ENCODE data around the gene ZBTB16. TPM values are rescaled to one million over a fixed set of nuclear protein-coding genes. Genes with fewer than 3 reads are reported as not detected.

The ZBTB16 gene, protein sequence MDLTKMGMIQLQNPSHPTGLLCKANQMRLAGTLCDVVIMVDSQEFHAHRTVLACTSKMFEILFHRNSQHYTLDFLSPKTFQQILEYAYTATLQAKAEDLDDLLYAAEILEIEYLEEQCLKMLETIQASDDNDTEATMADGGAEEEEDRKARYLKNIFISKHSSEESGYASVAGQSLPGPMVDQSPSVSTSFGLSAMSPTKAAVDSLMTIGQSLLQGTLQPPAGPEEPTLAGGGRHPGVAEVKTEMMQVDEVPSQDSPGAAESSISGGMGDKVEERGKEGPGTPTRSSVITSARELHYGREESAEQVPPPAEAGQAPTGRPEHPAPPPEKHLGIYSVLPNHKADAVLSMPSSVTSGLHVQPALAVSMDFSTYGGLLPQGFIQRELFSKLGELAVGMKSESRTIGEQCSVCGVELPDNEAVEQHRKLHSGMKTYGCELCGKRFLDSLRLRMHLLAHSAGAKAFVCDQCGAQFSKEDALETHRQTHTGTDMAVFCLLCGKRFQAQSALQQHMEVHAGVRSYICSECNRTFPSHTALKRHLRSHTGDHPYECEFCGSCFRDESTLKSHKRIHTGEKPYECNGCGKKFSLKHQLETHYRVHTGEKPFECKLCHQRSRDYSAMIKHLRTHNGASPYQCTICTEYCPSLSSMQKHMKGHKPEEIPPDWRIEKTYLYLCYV
- polyA plus RNA-seq (ENCODE audit: insufficient read length) = 5.5 TPM

DNA sequence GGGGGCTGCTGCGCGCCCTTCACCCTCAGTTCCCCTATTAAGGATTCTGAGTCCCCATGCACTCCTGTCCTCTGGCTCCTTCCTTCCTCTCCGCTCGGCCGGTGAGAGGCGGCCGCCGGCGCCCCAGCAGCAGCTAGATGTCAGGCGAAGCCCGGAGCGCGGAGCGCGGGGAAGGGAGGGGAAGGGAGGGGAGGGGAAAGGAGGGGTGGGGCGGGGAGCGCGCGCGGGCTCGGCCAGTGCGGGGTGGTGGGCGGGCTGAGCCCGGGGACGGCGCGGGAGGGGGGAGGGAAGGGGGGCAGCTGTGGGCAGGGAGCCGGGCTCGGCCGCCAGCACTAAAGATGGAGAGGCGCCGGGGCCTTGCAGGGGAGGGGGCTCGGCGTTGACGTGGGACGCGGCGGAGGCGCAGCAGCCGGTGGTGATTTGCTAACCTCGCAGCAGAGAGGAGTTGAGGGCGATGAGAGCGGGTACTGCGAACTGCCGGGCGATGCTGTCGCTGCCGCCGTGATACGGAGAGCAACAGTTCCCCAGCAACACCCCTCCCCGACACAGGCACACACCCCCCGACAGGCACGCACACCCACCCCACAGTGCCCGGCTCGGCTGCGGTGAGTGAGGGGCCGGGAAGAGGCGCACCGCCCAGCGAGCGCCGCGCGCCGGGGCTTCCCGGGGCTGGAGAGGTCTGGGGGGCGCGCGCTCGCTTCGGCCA, at the start of gene ZBTB16:
Gene ZBTB16, plus strand, starts transcription at position 434 of the 706 bp plus-strand sequence. CDS start 3,590 bp downstream, outside the sequence.
- peak; percentile 86 for DNase-seq

DNA sequence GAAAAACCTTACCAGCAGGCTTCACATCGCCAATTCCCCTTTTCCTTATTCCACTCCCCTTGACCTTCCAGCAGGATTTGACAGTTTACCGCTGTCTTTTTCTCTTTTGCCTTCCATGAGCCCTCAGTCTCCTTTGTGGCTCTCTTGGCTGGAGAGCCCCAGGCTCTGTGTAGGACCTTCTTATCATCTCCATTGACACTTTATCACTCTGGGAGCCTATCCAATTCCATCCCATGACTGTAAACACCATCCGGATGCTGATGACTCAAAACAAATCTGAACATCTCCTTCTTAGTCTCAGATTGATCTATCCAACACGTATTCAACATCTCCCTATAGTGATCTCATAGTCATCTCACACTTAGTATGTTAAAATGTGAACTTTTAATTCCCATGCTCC, 48.6 kb upstream of the ZBTB16 start:
- no peak for DNase-seq

DNA sequence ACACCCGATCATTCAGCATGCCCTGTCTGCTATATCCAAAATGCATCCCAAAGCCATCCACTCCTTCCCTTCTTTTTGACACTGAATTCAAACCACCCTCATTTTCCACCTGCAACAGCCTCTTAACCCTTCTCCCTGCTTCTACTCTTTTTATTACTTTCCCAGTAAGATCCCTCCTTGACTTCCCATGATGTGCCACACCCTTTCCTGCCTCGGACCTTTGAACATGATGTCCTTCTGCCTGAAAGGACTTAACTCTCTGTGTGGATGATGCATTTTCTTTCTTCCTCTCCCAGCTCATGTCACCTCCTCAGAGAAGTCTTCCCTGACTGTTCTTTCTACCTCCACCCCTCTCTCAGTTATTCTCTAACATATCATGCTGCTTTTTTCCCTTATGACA, 48.1 kb upstream of the ZBTB16 start:
- no peak for DNase-seq

DNA sequence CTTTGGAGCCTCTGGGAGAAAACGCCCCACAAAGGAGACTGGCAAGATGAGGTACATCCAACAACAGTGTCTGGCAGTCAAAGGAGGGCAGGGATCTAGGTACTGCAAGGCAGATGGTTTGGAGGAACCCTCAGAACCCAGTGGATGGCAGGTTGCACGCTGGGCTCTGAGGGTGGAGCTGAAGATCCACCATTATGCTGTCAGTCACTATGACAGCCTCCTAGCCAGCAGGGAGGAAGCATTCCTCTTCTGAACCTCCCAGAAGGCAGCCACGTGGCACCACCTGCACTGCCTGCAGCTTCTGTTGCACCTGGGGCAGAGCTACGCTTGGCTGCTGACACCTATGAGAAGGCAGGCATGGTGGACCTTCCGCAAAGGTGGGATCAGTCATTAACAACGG, 44.4 kb upstream of the ZBTB16 start:
- DNase-seq = no peak

DNA sequence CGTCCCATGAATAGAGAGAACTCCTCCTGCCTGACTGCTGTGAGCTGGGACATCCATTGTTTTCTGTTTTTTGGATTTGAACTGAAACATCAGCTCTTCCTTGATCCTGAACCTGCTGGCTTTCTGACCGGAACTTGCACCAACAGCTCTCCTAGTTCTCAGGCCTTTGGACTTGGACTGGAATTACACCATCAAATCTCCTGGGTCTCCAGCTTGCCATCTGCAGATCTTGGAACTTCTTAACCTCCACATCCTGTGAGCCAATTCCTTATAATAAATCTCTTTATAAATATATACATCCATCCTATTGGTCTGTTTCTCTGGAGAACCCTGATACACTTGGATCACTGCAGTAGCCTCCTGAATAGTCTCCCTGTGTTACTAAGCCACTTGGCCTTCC, 42.5 kb upstream of the ZBTB16 start:
- no peak for DNase-seq

DNA sequence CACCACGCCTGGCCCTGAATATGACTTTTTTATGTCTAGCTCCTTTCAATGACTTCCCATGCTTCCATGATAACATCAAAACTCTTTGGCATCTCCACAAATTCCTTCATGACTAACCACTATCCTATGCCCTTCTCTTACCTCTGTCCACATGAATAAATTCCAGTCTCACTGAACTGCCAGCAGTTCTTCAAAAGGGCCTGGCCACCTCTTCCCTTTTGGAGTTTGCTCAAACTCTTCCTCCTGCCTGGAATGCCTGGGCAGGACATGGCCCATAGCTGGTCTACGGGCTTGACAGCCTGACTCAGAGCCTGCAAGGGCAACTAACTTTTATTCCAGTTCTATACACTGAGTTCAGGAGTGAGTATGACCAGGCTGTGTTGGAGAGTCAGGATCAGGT, 41.8 kb upstream of the ZBTB16 start:
- DNase-seq = no peak

DNA sequence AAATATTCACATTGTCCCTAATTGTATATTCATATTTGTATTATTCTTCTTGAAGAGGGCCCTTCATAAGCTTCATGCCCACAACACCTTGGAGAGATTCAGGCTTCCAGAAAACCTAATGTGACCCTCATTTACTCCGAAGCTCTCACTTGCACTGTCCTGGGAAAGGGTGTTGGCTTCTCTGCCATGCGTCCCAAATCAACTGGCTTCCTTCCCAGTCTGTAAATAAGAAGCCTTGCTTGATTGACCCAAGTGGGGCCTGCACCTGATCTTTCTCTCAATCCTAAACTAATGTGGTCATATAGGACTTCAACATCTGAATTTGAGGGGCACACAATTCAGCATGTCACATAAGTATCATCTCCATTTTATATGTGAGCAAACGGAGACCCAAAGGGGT, 40.5 kb upstream of the ZBTB16 start:
- no peak for DNase-seq

DNA sequence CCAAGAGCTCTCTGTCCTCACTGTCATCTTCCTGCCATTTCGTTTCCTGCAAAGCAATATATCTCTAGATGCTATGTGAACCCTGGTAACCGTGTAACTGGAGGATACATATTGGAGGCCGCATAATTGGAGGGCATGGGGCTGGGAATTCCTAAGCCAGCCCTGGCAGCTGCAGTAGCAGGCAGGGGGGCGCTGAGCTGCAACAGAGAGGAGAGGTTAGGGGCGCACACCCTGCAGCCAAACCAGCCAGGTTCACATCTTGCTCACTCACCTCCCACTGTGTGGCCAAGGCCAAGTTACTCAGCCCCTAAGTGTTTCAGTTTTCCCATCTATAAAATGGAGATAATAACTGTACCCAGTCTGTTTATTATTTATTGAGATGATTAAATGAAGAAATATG, 39.9 kb upstream of the ZBTB16 start:
- DNase-seq = no peak

DNA sequence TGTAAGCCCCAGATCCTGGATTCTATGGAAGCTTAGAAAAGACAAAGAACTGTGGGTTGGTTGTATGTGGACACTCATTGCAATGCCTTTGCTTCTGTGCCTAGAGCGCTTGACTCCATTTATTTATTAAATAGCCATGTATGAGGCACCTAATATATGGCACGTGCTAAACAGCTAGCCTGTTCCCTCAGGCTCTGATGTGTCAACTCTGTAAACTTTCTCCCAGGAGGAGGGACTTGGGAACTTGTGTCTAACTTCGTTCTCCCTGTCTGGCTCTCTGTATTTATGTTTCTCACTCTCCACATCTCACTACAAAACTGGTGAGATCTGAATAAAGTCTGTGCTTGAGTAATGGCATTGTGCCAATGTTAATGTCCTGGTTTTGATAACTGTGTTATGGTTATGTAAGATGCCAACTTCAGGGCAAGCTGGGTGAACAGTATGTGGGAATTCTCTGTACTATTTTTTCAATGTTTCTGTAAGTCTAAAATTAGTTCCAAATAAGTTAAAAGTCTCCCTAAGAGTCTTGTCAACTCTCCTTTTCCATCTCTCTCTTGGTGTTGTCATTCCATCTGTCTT, 34.1 kb upstream of the ZBTB16 start:
- no peak for DNase-seq

DNA sequence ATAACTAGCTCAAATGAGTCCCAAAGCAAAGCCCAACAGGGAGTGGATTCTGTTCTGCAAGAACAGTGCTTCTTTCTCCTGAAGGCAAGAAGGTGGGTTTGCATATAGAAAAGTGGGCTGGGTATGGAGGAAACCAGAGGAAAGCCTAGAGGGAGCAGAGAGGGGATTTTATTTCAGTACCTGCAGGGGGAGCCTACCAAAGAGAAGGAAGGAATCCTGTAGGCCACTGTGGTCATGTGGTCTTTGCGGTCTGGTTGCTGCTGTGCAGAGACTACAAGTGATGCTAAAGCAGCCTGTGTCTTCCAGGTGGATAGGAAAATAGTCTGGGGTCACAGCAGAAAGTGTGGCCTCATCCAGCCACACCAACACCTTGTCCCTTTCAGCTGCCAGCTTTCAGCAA, 33.2 kb upstream of the ZBTB16 start:
- no peak for DNase-seq

DNA sequence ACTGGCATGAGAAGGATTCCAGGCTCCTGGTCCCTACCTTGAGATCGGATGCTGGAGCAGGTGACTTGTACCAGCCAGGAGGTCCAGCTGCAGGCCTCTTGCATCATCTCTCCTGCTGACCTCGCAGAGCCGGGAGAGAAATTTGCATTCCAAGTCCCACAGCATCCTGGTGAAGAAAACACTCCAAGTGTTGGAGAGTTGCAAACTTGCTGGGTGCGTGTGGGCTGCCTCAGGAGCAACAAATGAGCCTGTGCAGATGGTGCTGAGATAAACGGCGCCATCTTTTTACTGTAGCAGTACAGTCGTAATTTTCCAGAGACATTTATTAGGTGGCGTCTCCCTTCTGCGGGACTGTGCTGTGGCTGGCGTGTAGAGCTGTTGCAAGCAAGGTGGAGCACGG, 32.1 kb upstream of the ZBTB16 start:
- no peak for DNase-seq

DNA sequence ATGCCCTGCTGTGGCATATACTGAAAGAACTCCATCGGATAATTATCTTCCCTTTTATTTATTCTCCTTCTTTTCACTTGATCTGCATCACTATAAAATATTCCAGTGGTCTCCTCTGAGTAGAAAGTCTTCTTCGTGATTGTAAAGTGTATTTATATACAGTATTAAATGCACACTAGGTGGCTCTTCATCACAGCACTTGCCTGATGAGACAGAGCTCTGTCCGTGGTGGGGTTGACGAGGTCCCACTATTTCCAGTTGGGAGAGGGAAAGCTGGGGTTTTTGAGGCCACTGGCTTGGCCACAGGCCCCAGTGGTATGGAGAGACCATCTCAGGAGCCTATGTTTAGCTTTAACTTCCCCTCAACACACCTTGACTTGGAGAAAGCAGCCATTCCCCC, 31.6 kb upstream of the ZBTB16 start:
- no peak for DNase-seq

DNA sequence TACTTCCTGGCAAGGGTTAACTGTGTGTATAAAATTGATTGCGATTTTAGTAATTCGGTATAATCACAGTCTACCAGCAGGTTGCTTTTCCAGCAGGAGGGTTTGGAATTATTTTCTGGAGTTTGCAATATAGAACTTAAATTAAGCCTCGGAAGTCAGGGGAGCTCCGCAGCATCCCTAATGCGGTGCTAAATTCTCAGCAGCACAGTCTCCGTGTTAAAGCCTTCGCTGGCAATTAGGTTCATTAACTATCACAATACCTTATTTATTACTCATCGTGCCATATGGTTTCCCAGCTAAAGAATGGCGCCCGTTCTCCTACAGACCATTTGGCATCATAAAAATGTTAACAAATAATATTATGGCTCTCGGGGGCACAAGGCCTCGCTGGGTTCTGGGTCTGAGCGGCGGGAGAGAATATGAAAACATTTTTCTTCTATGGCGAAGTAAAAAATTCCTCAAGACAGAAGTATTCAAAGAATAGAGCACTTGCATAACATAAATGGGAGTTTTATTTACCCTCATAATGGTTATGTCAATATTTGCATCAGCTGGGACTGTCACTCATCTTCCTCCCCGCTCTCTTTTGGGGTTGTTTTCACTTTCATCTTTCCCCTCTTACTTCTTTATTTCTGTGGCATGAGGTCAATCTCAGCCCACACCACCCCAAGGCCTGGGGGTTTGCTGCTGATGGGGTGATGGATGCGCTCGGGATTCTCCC, 28.1 kb upstream of the ZBTB16 start:
- no peak for DNase-seq

DNA sequence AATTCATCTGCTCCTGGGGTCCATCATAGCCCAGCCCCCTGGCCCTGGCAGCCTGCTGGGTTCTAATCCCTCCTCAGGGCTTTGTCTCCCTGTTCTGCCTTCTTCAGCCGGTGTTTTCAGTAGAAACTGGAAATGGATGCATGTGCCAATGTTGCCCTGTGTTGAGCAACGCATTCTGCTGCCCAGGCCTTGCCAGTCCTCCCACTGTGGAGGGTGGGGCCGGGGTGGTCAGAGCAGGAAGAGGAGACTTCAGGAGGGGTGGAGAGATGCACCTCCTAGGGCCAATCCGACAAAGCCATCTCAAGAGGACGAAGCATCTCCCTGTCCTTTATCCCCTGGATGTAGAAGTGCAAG, 27.6 kb upstream of the ZBTB16 start:
- DNase-seq = no peak

DNA sequence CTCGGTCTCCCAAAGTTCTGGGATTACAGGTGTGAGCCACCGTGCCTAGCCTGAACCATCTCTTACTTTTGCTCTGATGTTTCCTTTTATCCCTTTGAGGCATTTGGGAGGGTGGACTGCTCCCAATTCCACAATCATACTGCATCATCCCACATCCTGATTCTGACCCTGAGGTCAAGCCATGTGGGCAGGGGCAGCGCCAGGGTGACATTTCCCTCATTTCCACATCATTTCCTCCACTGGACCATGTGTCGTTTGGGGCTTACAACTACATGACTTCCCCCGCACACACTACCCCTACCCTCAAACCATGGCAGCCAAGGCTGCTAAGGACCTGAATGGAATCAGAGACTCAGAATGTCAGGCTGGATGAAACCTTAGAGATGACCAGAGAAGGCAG, 26.4 kb upstream of the ZBTB16 start:
- DNase-seq = no peak

DNA sequence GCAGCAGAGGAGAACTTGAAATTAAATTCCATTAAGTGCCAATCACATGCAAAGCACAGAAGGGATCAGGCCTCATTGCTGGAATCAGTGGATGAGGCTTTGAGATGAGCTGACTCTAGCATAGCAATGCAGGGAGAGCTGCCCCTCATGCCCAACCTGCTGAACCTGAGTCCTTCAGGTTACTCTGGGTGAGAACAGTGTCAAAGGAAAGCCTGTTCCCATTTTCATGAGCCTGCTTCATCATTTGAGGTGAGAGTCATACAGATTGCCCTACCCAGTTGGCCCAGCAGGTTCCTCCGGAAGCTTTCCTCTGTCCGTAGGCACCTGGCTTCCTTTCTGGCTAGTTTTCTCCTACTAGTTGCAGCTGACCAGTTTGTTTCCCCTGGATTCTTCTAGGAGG, 25.9 kb upstream of the ZBTB16 start:
- DNase-seq = no peak

DNA sequence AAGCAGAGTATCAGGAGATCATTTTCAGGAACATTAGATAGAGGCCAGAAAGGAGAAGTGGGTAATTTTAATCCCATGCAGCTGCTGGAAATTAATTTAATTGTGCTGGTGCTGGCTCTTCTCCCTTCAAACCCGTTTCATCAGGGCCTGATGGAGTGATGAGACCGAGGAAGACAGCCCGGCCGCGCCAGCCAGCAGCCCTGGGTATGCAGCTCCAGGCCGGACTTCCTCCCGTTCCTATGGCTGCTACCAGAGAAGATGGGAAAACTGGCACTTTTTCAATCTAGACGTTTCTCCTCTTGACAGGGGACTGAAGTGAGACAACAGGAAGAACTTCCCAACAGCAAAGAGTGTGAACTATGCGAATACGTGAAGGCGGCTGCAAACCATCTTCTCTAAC, 24.6 kb upstream of the ZBTB16 start:
- no peak for DNase-seq

DNA sequence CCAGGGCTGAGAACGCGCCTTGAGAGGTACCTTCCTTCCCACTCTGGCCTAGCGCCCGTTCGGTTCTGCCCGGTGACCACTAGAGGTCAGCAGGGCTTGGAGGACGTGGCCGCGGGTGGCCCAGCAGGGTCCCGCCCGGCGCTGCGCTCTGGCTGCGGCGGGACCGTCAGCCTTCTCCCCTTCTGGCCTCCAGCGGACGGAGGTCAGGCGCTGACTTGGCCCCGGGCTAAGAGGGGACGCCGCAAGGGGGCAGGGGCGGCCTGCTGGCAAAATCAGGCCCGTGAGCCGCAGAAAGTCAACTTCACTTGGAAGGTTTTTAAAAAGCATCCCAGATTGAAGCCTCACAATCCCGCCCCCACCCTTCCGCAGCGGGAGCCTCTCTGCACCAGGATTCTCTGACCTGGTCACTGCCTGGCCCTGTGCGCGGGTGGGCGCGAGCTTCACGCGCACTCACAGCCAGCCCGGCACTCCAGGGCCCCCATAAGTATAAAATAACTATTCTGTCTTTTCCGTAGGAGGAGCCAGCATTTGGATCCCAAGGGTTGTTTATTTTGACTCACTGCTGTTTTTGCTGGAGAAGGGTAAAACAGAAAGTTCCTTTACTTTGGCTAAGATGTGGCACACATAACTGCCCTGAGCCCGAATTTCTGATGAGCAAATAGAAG, 23.2 kb upstream of the ZBTB16 start:
- peak; percentile 83 for DNase-seq

DNA sequence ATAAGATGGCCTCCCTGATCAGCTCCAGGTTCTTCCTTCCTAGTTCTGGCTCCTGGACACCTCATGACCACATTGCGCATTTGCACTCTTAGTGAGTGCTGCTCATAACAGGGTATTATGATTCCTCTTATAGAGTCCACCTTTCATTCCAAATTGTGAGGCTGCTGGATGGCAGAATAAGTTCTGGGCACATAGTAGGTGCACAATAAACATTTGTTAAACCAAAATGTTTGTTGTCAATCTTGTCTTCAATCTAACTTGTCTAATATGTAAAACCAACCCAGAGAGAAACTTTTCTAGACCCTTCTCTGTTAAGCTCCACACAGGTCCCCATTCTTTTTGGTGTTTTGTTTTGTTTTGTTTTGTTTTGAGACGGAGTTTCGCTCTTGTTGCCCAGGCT, 22.6 kb upstream of the ZBTB16 start:
- DNase-seq = no peak

DNA sequence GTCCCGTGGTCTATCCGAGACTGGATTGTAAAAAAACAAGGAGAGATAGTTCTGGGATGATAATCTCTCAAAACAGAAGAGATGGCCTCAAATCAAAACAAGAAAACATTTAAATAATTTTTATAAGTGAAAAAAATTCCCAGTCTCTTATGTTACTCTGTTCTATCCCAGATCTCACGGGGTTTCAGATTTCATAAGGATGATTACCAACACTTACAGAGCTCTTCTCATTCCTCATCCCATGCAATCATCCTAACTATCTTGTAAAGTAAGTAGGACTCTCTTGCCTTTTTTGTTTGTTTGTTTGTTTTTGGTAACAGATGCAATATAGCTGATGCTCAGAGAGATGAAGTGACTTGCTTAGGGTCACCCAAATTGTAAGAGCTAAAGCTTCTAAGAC, 20.0 kb upstream of the ZBTB16 start:
- no peak for DNase-seq

DNA sequence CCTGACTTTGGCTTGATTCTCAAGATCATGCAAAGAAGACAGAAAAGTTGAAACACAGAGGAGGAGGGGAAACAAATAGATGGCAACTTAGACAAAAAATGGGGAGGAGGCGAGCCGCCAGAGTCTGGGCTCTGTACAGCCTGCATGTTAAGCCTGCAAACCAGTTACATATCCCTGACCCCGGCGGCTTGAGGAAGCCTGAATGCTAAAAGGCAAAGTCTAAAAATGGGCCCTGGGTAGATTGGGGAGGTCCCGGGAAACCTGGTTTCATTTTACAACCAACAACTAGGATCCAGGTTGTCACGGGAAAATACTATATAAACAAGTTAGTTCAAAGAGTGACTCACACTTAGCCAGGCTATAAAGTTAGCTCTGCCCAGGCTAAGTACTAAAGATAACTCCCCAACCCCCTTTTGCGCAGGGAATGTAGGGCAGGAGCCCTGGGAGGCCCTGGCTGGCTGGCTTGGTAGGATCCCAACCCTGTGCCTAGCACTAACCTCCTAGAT, 18.8 kb upstream of the ZBTB16 start:
- DNase-seq = no peak

DNA sequence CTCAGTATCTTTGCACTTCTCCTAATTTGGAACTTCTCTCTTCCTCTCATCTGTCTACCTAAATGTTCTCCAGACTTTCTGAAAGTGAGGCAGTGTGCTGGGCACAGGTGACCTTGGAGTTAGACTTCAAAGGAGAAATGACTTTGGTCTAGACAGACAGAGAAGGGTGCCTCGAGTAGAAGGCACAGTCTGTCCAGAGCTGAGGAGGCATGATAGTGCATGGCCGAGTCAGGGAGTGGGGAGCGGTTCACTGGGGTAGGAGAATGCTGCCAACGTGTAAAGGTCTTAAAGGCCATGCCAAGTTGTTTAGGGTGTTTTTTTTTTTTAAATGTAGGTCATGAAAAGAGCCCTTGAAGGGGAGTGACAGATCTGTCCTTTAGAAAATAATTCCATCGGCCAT, 17.3 kb upstream of the ZBTB16 start:
- DNase-seq = no peak
